Breast epithelium (tissue), 4 donors: ENCODE measurements around the gene UBA5. TPM values are rescaled to one million over a fixed set of nuclear protein-coding genes. Genes with fewer than 3 reads are reported as not detected.

Experiments
- DNase-seq, 2 donors: peaks; one replicate each; pipeline ENCODE4 v3.0.0-alpha.2; 2019; ENCODE audit warnings: low spot score in 2 of 2
- H3K27ac ChIP-seq, 2 donors: fragments of 200-600 bp; sonication (generic) in 1 of 2; one replicate each; pipeline ENCODE4 v1.5.1; 2016 to 2019; ENCODE audit warnings: mild to moderate bottlenecking in 1 of 2
- H3K27me3 ChIP-seq, 2 donors: fragments of 200-600 bp; sonication (generic) in 1 of 2; one replicate each; pipeline versions ENCODE4 v1.5.1 to v1.6.0; 2017 to 2019; ENCODE audit warnings: control low read depth in 1 of 2, mild to moderate bottlenecking in 1 of 2
- H3K36me3 ChIP-seq: fragments of 200-600 bp; one replicate; pipeline ENCODE4 v1.5.1; 2019
- H3K4me1 ChIP-seq, 2 donors: fragments of 200-600 bp; sonication (generic); one replicate each; pipeline ENCODE4 v1.5.1; 2016 to 2019; ENCODE audit warnings: control low read depth in 1 of 2
- H3K4me3 ChIP-seq, 3 donors: fragments of 200-600 bp; sonication (generic); 1 replicate in 2 of 3; 2 replicates in 1 of 3; pipeline ENCODE4 v1.5.1; 2016 to 2019; ENCODE audit warnings: mild to moderate bottlenecking in 3 of 3, moderate library complexity in 2 of 3
- H3K9me3 ChIP-seq, 2 donors: fragments of 200-600 bp; sonication (generic) in 1 of 2; one replicate each; pipeline ENCODE4 v1.5.1; 2016 to 2019; ENCODE audit warnings: control low read depth in 1 of 2
- CTCF ChIP-seq, 3 donors: fragments of 450-650 bp; IDR thresholded peaks; one replicate each; pipeline ENCODE4 v1.5.1; 2016 to 2017; ENCODE audit warnings: antibody characterized with exemption in 3 of 3, mild to moderate bottlenecking in 3 of 3, moderate library complexity in 3 of 3
- POLR2A ChIP-seq: fragments of 450-650 bp; IDR thresholded peaks from one replicate; pipeline ENCODE4 v1.6.1; 2016; ENCODE audit warnings: antibody characterized with exemption, mild to moderate bottlenecking, moderate library complexity
- POLR2AphosphoS5 ChIP-seq, 3 donors: sonication (generic); formaldehyde crosslinking; IDR thresholded peaks; one replicate each; pipeline ENCODE4 v1.6.1; 2017; ENCODE audit warnings: antibody characterized with exemption in 3 of 3
- intact Hi-C: fragments of 100-400 bp; cut with DNase I; formaldehyde crosslinking; loops from one replicate; pipeline ENCODE4 v1.15.1; 2023; ENCODE audit warnings: low total_unique reads
- total RNA-seq, 3 donors: library from RNA; depleted of rRNA; stranded (reverse); fragments of >200 nt; gene quantifications; one replicate each; pipeline ENCODE4 v1.1.0, GENCODE V29; 2016

UBA5 gene
- total RNA-seq, 3 donors from 2014 or later: 34.4 to 40.2 (median 37.7) TPM

- Histone ChIP-seq H3K4me3 (no peak overlapping the region), H3K27ac (no peak overlapping the region), H3K4me1 (no peaks in the 10 kb centered on the region), H3K36me3 (no peaks in the 10 kb centered on the region), H3K27me3 (no peaks in the 10 kb centered on the region), H3K9me3 (no peaks in the 10 kb centered on the region)
- TF ChIP-seq POLR2A (no peak), CTCF (IDR thresholded peaks at IDR 0.05) (no peak), POLR2AphosphoS5 (IDR thresholded peaks at IDR 0.05) (no peak)
- intact Hi-C loops: no loop called here
- DNase-seq: no peak
These were observed 49.6 kb downstream of the UBA5 start for GRCh38 chr3:132709761-132710160.

GRCh38 chr3:132710311-132710710 lies 50.2 kb downstream of the UBA5 start:
- intact Hi-C loops: no loop called here
- Histone ChIP-seq H3K27me3 (no peaks in the 10 kb centered on the region), H3K27ac (no peak overlapping the region), H3K9me3 (no peaks in the 10 kb centered on the region), H3K4me1 (no peaks in the 10 kb centered on the region), H3K36me3 (no peaks in the 10 kb centered on the region), H3K4me3 (no peak overlapping the region)
- no peak for DNase-seq
- TF ChIP-seq POLR2AphosphoS5 (IDR thresholded peaks at IDR 0.05) (no peak), POLR2A (no peak), CTCF (IDR thresholded peaks at IDR 0.05) (no peak)

GRCh38 chr3:132713977-132714727 lies 54.0 kb downstream of the UBA5 start:
- Histone ChIP-seq H3K4me1 (no peaks in the 10 kb centered on the region), H3K4me3 (no peak overlapping the region), H3K36me3 (no peaks in the 10 kb centered on the region), H3K27me3 (no peaks in the 10 kb centered on the region), H3K27ac (no peak overlapping the region), H3K9me3 (no peaks in the 10 kb centered on the region)
- TF ChIP-seq POLR2A (no peak), POLR2AphosphoS5 (IDR thresholded peaks at IDR 0.05) (no peak), CTCF (IDR thresholded peaks at IDR 0.05) (no peak)
- intact Hi-C loops: no loop called here
- no peak for DNase-seq

GRCh38 chr3:132716372-132716771 lies 56.2 kb downstream of the UBA5 start:
- H3K4me1 ChIP-seq: no peaks in the 10 kb centered on the region
- no peaks in the 10 kb centered on the region for H3K27me3 ChIP-seq
- no peaks in the 10 kb centered on the region for H3K9me3 ChIP-seq
- no peak for TF ChIP-seq CTCF (IDR thresholded peaks at IDR 0.05)
- no peak for TF ChIP-seq POLR2AphosphoS5 (IDR thresholded peaks at IDR 0.05)
- TF ChIP-seq POLR2A: no peak
- no peak for DNase-seq
- intact Hi-C loops: no loop called here
- no peak overlapping the region for H3K4me3 ChIP-seq
- H3K27ac ChIP-seq: no peak overlapping the region
- no peaks in the 10 kb centered on the region for H3K36me3 ChIP-seq

GRCh38 chr3:132720228-132720627 lies 60.1 kb downstream of the UBA5 start:
- Histone ChIP-seq H3K27ac (no peak overlapping the region), H3K36me3 (no peaks in the 10 kb centered on the region), H3K4me1 (no peaks in the 10 kb centered on the region), H3K4me3 (peak overlapping the region in 2 of 3 donors; percentile 92 to 98), H3K9me3 (no peaks in the 10 kb centered on the region), H3K27me3 (no peaks in the 10 kb centered on the region)
- DNase-seq: no peak
- TF ChIP-seq POLR2AphosphoS5 (IDR thresholded peaks at IDR 0.05) (no peak), POLR2A (no peak)
- intact Hi-C loops: no loop called here
